ENCODE data around the gene PHF13. TPM values are rescaled to one million over a fixed set of nuclear protein-coding genes. Genes with fewer than 3 reads are reported as not detected.

PHF13 gene
- total and polyA plus RNA-seq, 2 donors (not counting 3 experiments of a cell fraction or from before 2014, with no cell fraction given) = 5.6 to 18.6 TPM

- H3K9ac ChIP-seq (replicated peaks; ENCODE audit: extremely low read depth, insufficient read depth, low read length) = no peak overlapping the region
- dilution Hi-C loops (cut with MboI; ENCODE audit: extremely low pct_ligation_motif_present, low sequenced_read_pairs) (no loop called here), intact Hi-C loops (cut with micrococcal nuclease) (no loop called here)
- CTCF ChIA-PET = interaction anchor here (1.5 kb wide), 1 partner anchor 48 kb away, joined by 3 read pairs; the partner anchor contains the start of gene DNAJC11
- no peak overlapping the region for H3K4me2 ChIP-seq (ENCODE audit: insufficient read depth, low read length)
- BruUV-seq (replicated peaks) = no TSS peak
- DNase-seq (ENCODE audit: low read depth, low spot score) (no peak), FAIRE-seq (no peak)
- POLR2A ChIA-PET = no interaction called here
- peaks cover 0 to 18% of the 10 kb centered on the region in 2 experiments for H3K36me3 ChIP-seq (ENCODE audit: control insufficient read depth in 2 of 2, extremely low read depth in 1 of 2, insufficient read depth in 2 of 2, low read length in 2 of 2)
- no peaks in the 10 kb centered on the region for H3K4me1 ChIP-seq (ENCODE audit: control insufficient read depth, extremely low read depth, insufficient read depth, low read length)
- H3K27ac ChIP-seq (ENCODE audit: insufficient read depth, low read depth, low read length) = no peak overlapping the region
- no peaks in the 10 kb centered on the region for H3K27me3 ChIP-seq (ENCODE audit: control insufficient read depth in 2 of 2, insufficient read depth in 2 of 2, low read length in 2 of 2)
- no peaks in the 10 kb centered on the region for H3K9me3 ChIP-seq (replicated peaks; ENCODE audit: control insufficient read depth, insufficient read depth, low read length)
- H4K20me1 ChIP-seq (replicated peaks; ENCODE audit: control insufficient read depth, extremely low read depth, insufficient read depth, low read length) = no peaks in the 10 kb centered on the region
- no peak overlapping the region for H2AFZ ChIP-seq (ENCODE audit: low read depth, low read length)
- TF ChIP-seq POLR2A (IDR thresholded peaks at IDR 0.05; ENCODE audit: low read depth, low read length) = no peak
- TF ChIP-seq POLR2AphosphoS5 (IDR thresholded peaks at IDR 0.05; ENCODE audit: insufficient read depth, low read depth, low read length) = no peak
- no peak for TF ChIP-seq EZH2 (IDR thresholded peaks at IDR 0.05; ENCODE audit: borderline replicate concordance, low read depth, low read length, severe bottlenecking)
- no peak for TF ChIP-seq JUN (IDR thresholded peaks at IDR 0.05; ENCODE audit: borderline replicate concordance, insufficient read depth, insufficient read length, low read depth)
- no peak for TF ChIP-seq GATA2 (IDR thresholded peaks at IDR 0.05; ENCODE audit: insufficient read depth, insufficient read length, low read depth, low read length)
- no peak for TF ChIP-seq FOS (IDR thresholded peaks at IDR 0.05; ENCODE audit: borderline replicate concordance, insufficient read depth, low read length)
- TF ChIP-seq MYC (IDR thresholded peaks at IDR 0.05; ENCODE audit: low read depth, low read length) = no peak
- no peak for TF ChIP-seq CTCF (IDR thresholded peaks at IDR 0.05; ENCODE audit: extremely low read depth in 1 of 2, insufficient read depth in 1 of 2, low read depth in 1 of 2, low read length in 2 of 2)
- TF ChIP-seq, protein P1, sequence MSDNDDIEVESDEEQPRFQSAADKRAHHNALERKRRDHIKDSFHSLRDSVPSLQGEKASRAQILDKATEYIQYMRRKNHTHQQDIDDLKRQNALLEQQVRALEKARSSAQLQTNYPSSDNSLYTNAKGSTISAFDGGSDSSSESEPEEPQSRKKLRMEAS (IDR thresholded peaks at IDR 0.05; ENCODE audit: insufficient read depth, insufficient read length) = no peak
- no peak overlapping the region for H3K4me3 ChIP-seq (replicated peaks in 1 of 3; ENCODE audit: insufficient read depth in 1 of 3, low read depth in 1 of 3, low read length in 3 of 3)
- no peaks in the 10 kb centered on the region for H3K9me1 ChIP-seq (replicated peaks; ENCODE audit: control insufficient read depth, extremely low read depth, insufficient read depth, low read length)
- peaks cover 2% of the 10 kb centered on the region for H3K79me2 ChIP-seq (ENCODE audit: control insufficient read depth, insufficient read depth, low read length)
These were observed 39.5 kb downstream of the PHF13 start for GRCh38 chr1:6652986-6653385.
